HEK293 (cell line): ENCODE data around the gene MVK.

ENCODE experiments used
- FEZF1 ChIP-seq: fragments of 450-650 bp; formaldehyde crosslinking; IDR thresholded peaks from 2 replicates; pipeline ENCODE4 v1.5.1; 2016; ENCODE audit warnings: missing biosample characterization, missing genetic modification characterization
- GLI4 ChIP-seq: fragments of 450-650 bp; formaldehyde crosslinking; IDR thresholded peaks from 2 replicates; pipeline ENCODE4 v1.5.1; 2016; ENCODE audit warnings: missing biosample characterization, missing genetic modification characterization
- ZNF274 ChIP-seq, 2 experiments: fragments of 200-500 bp in 1 of 2; fragments of 450-650 bp in 1 of 2; sonication (Bioruptor generic) in 1 of 2; formaldehyde crosslinking in 1 of 2; IDR thresholded peaks; 2 replicates each; pipeline versions ENCODE4 v1.5.1 to v1.6.1; 2014 to 2016; ENCODE audit warnings: borderline replicate concordance in 1 of 2, inconsistent platforms in 1 of 2, low read length in 1 of 2, missing biosample characterization in 1 of 2, missing genetic modification characterization in 1 of 2
- ZNF561 ChIP-seq: fragments of 450-650 bp; IDR thresholded peaks from 2 replicates; pipeline ENCODE4 v1.5.1; 2018; ENCODE audit warnings: missing biosample characterization, missing genetic modification characterization, borderline replicate concordance

GRCh38 chr12:109618082-109618481 is 44.5 kb downstream of the MVK start:
- TF ChIP-seq GLI4 (tag by site-specific recombination) (no peak), ZNF561 (tag by site-specific recombination) (no peak), FEZF1 (tag by site-specific recombination) (no peak), ZNF274 (IDR thresholded peaks at IDR 0.05; ENCODE audit: low read length) (no peak), ZNF274 (tag by site-specific recombination; IDR thresholded peaks at IDR 0.05; ENCODE audit: borderline replicate concordance) (no peak)
